Hematopoietic multipotent progenitor cell treated with erythropoietin and hydrocortisone succinate and interleukin-3 and kit ligand, for 17 days (in vitro differentiated cells): Measurements from ENCODE around the gene FAM89B.

Source experiments
- DNase-seq: peaks from one replicate; pipeline ENCODE4 v3.0.0-alpha.2; 2015; ENCODE audit warnings: low spot score

Gene FAM89B

DNA sequence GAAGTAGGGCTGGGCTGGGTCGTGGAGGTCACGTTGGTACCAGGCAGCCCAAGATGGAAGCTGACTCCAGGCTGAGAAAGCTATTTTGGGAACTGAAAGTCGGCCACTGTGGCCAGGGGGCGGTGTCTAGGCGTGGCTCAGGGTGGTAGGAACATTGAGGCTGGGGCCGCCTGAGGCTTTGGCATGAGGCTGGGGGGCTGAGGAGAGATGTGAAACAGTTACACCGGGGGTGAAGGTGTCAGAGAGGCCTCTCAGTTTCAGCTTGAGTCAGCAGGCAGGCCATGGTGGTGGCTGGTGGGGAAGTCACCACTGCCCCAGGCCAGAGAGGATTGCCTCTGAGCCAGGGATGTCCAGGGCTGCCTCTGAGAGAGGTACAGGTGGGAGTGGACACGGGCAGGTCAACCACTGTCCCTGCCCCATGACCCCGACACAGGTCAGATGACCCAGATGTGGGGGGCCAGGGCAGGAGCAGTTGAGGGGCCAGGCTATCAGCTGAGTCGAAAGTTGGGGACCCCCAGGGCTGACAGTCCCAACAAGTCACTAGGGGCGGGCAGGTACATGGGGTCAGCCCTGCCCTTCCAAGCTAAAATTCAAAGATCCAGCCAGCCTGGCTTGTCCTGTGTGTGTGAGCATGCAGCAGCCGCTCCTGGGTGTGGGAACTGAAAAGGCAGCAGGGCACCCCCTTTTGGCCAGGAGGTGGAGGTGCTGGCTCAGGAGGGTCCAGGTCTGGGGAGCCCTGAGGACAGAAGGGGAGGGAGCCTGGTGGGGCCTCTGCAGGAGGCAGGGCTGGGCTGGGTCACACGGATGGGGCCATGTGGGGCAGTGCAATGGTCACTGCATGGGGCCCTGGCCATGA is 16.1 kb downstream of the FAM89B start:
- peak; percentile 86 for DNase-seq

DNA sequence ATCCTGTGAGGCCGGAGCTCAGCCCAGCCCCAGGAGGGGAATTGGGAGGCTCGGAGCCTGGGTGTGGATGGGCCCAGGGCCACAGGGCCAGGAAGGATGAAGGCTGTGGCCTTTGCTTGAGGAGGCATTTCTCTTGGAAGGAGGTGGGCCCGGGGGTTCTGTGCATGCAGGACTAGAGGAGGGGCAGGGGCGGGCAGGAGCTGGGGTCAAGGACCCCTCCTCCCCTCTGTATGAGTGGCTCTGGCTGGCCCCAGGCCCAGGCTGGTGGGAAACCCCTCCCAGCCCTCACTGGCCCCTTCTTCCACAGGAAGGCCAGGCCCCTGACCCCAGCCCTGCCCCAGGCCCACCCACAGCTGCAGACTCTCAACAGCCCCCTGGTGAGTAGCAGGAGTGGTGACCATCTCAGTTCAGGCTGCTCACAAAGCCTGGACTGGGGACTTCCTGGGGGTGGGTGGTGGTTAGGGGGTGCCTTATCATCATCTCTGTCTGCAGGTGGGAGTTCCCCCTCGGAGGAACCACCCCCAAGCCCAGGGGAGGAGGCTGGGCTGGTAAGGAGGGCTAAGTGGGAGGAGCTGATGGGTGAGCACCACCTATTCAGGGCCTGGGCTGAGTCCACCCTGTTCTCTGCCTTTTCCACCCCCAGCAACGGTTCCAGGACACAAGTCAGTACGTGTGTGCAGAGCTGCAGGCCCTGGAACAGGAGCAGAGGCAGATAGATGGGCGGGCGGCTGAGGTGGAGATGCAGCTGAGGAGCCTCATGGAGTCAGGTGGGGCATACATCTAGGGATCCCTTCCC is 17.3 kb downstream of the FAM89B start:
- DNase-seq: peak; percentile 42

DNA sequence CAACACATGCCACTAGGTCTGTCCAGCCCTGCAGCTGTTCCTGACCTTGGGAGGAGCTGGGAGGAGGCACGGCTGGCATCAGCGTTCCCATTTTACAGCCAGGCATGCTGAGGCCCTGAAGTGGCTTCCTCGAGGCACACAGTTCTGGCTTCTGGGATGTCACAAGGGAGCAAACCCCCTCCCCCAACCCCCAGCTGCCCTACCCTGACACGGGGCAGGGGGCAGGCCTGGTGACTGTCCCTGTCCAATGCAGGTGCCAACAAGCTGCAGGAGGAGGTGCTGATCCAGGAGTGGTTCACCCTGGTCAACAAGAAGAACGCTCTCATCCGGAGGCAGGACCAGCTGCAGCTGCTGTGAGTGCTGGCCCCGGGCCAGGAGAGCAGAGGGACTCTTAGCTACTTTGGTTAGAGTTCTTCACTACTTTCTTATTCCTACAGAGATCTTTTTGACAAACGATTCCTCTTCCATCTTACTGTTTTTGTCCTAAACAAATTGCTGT is 18.0 kb downstream of the FAM89B start:
- DNase-seq: no peak

DNA sequence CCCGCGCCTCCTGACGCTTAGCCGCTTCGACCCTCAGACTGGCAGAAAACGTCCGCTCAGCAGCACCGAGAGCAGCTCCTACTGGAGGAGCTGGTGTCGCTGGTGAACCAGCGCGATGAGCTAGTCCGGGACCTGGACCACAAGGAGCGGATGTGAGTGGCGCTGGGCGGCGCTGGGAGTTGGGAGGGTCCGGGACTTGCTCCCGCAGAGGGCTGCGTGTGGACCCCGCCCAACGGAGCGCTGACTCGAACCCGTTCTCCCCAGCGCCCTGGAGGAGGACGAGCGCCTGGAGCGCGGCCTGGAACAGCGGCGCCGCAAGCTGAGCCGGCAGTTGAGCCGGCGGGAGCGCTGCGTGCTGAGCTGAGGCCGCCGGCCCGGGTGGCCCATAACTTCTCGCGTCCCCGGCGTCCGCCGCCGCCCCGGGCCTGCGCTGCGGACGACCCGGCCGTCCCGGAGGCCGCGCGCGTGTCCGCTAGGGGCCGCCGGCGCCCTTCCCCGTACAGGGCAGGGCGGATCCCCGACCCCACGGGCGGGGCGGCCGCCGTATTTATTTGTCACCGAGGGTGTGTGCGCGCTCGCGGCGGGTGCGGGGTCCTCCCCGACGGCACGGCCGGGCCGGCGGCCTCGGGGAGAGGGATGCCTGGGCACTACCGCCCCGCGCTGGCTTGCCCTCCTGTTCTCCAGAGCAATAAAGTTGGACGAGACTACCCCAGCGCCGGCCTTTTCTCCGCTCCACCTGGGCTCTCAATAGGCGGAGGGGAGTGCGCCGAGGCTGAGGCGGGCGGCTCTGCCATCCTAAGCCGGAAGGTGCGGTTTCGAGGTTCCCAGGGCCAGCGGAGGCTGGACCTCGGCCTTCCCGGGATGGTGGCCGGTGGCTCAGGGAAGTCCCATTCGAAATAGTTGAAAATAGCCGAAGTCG is 19.9 kb downstream of the FAM89B start:
- DNase-seq: no peak

DNA sequence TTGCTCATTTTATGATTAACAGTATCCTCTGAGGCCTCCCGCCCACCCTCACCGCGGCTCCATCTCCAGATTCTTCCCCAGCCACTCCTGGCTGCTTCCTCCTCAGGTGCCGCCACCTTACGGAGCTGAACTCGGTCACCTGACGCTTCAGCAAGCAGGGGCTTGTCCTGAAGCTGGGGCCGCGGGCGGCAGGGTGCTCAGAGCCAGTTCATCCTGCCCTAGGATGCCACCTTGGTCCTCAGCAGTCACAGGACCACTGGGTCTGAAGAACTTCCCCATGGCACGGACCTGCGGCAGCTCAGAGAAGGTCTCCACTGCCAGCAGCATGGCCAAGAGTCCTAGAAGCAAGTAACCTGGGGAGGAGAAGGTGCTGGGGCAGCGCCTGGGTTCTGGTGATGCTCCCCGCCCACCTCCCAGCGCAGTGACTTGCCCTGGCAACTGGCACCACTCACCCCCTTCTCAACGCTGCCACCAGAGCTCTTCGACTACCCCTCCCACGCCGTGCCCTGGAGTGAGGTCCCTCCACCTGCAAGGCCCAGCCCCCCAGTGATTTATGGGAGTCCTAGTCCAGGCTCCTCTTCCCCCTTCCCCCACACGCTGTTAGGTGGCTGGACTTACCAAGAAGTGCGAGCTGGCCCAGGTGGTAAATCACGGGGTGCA is 20.6 kb downstream of the FAM89B start:
- no peak for DNase-seq

DNA sequence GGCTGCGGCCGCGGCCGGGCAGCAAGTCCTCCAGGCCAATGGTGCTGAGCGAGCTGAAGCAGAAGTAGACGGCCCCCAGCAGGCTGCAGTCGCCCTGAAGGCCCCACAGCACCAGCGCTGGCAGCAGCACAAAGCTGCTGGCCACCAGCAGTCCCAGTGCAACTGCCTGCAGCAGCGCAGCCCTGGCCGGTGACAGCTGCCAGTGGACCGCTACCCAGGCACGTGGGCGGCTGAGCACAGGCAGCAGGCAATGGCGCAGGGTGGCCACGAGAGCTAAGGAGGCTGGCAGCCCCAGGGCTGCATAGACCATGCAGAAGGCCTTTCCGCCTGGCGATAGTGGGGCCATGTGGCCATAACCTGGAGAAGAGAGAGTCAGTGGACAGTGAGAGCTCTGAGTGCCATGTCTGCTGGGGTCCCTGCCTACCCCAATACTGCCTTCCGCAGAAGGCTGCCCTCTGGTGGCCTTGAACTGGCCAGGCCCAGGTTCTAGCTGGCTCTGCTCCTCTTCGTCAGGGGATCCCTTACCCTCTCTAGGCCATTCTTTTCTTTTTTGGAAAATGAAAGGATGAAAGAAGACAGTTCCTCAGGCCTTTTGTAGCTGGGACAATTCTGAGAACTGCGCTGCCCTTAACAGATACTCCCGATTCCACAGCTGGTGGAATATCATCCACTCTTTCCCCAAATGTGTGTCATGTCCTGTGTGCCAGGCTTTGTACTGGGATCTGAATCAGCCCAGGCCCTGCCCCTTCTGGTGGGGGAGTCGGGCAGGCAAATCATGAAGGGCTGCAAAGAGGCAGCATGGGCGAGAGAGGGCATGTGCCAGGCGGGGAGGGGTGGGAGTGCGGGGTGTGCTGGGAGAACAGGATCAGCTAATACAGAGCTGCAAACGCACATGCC is 21.4 kb downstream of the FAM89B start:
- peak; percentile 64 for DNase-seq

DNA sequence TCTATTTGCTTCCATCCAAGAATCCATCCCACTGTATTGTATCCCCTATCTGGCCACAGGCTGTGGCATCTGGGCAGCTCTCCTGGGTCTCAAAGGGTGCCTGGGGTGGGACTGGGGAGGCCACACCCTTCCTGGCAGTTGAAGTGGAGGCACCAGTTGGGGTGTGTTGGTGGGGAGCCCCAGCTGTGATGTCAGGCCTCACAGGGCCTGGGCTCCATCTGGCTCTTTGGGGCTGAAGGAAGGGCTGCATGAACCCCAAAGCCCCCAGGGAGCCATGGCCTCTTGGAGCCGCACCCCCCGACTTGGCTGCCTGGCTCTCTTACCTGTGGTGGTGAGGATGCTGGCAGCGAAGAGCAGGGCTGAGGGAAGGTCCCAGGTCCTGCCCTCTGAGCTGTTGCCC is 22.8 kb downstream of the FAM89B start:
- no peak for DNase-seq

DNA sequence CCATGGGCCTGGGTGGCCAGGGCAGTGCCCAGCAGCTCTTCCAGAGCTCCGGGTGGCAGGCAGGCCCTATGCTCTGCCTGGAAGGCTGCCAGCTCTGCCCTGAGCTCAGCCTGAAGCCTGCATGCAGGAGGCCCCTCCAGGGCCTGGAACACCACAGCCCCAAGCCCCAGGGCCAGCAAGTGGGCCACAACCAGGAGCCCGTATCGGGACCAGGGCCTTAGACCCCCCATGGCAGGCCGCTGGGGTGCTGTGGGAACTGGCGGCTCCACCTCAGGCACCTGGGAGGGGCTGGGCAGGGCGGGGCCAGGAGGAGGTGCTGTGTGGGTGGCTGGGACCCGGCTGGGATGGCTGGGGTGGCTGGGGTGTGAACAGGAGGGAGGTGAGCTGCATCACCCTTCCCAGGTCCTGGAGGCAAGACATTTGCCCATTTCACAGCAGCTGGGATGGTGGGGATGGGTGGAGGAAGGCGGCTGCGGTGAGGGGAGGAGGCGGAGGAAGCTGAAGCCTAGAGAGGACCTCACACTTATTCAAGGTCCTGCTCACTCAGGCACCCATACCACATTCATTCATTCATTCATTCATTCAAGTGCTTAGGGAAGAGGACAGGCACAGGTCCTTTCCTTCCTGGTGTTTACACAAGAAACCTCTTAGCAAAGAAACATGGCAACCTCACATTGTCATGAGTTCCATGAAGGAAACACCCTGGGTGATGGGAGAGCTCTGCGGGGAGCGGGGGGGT is 23.4 kb downstream of the FAM89B start, which contains the start of gene KCNK7:
Gene KCNK7, minus strand, starts transcription at position 258 of the 739 bp plus-strand sequence. Its CDS starts 28 bp downstream, at position 230.
- no peak for DNase-seq

DNA sequence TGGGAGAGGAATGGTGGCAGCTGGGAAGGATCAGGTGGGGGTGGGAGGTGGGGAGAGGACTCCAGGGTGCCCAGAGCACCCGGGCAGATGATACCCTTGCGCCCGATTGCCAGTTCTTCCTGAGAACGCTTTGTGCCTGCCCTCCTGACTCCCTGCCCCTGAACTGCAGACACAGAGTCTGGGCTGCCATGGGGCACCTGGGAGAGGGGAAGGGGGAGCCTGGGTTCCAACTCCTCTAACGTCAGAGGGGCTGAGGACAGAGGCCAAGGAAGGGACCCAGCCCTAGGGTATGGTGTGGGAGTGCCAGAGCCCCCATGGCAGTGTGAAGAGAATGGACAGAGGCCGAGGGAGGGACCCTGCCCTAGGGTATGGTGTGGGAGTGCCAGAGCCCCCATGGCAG is 24.2 kb downstream of the FAM89B start:
- DNase-seq: no peak

DNA sequence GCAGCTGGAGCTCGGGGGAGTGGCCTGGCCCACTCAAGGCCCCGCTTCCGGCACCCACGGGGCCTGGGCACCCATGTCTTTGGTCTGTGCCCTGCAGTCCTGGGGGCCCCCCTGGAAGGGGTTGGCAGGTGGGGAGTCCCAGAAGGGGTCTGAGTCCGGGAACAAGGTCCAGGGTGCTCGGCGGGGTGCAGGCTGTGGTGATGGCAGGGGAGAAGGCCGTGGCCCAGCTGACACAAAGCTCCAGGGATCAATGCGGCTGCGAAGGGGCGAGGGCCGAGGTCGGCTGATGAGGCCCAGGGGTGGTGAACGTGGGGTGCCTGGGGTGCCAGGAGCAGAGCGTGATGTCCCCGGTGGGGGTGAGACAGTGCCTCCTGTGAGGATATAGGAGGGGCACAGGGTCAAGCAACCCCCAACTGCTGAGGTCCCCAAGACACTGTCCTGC is 25.9 kb downstream of the FAM89B start:
- DNase-seq: no peak

DNA sequence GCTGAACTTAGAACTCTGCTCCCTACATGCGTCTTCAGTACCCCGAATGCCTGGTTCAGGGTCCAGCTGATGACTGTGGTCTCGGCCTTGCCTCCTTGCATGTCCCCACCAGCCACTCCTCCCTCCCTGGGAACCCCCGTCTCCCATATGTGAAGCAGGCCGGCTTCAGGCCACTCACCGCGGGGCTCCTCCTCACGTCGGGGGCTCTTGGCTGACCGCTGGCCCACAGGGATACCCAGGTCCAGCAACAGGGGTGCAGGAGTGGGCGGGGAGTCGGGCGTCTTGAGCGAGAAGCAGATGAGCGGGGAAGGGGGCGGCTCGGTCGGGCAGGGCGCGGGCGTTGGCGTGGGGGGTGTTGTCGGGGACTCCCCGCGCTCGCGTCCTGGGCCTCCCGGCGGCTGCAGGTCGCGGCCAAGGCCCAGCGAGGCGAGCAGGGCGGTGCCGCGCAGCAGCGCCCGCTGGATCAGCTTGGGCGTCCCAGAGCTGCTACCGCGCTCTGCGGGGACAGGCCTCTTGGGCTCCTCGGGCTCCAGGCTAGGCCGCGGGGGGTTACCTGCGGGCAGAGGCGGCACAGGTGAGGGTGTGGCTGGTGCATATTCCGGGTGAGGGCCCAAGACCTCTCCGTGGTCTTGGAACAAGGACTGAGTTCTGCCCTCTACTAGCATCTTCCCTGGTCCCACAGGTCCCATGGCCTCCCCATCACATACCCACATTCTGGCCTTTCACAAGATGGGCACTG is 27.0 kb downstream of the FAM89B start:
- DNase-seq: no peak

DNA sequence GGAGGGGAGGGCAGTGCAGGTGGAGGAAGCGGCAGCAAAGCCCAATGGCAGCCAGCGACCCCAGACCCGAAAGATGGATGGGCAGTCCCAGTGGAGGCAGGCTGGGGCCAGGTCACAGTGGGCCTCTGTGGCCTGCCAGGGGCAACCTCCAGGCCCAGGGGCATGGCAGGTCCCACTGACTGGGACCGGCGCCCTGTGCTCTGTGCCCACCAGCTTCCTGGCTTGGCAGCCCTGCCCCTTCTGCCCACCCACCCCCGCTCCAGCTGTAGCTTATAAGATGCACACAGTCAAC is 27.6 kb downstream of the FAM89B start:
- no peak for DNase-seq

DNA sequence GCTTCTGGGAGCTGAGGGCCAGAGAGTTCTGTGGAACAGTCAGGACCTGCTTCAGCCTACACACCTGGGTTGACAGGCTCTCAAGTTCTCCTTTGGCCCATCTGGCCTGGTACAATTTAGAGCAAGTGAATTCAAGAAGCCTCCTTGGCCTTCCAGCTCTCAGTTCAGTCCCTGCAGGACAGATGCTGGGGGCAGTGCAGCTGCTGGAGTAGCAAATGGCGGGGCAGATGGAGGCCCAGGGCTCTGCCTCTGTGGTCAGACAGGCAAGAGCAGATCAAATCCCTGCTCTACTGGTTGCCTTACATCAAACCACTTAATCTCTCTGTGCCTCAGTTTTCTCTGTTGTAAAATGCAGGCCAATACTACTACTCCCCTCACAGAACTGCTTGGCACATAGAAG is 31.9 kb downstream of the FAM89B start:
- no peak for DNase-seq

DNA sequence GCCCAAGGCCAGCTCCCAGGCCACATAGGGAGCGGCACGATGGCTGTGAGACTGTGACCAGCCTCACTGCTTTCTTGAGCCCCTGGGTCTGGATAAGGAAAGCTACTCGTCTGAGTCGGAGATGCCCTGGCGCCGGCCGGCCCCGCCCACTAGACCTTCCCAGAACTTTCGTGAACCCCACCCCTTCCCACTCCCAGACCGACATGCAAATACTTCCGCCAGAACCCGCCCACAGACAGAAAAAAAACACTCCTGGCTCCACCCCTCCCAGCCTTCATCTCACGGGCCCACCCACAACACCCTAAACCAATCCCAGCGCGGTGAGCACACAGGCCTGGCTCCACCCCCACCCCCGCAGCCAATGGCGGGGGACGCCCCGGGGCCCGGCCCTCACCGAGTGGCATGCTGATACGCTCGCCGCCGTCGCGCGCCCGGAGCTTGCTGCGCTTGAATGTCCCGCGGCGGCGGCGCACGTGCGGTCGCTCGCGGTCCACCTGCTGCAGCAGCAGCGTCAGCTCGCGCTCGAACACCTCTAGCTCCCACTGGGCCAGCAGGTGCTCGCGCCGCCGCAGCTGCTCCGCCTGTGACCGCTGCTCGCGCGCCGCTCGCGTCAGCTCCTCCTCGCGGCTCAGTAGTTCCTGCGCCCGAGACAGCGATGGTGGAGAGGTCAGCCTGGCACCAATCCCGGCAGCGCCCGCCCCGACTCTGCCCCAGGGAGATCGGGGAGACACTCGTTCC is 34.7 kb downstream of the FAM89B start:
- DNase-seq: no peak

DNA sequence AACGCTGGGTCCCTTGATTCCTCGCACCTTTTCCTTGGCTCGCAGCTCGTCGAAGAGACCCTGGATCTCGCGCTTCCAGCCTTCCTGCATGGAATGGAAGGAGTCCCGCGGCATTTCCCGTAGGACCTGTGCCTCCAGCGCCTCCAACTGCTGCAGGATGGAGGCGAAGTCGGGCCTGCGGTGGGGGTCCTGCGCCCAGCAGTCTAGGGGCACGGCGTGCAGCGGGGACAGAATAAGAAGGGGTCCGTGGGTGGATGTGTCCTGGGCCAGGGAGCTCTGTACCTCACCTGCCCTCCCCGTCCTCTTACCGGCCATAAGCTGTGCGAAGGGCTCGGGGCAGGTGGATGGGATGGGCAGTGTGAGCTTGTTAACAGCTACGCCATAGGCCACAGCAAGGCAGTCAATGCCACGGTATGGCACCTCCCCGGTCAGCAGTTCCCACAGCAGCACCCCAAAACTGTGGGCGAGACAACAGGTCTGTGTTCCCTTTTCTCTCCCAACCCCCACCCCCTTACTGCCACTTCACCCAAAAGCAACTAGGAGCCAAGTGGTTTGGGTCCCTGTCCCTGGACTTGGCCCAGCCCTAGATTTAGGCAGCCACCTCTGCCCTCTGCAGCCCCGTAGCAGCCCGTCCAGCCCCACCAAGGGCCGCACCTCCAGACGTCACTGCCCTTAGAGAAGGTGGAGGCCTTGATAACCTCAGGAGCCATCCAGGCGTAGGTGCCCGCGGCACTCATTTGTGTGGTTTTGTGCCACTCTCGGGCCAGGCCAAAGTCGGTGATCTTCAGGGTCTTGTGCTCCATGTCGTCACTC is 35.5 kb downstream of the FAM89B start:
- no peak for DNase-seq

DNA sequence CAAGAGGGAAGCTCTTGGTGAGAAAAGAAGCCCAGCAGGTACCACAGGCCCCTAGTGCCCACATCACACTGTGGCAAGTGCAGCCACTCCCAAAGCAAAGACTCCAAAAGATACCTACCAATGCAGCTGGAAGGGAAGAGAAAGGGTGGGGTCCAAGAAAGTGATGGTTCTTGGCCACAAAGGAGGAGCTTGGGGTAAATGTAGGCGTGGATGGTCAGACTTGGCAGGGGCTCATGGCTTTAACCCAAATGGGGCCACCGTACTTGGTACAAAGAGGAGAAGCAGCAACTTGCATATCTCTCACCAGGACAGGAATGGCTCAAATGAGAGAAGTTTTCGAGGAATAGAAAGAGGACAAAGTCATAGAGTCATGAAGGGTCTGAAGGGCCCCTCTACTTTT is 36.9 kb downstream of the FAM89B start:
- DNase-seq: no peak

DNA sequence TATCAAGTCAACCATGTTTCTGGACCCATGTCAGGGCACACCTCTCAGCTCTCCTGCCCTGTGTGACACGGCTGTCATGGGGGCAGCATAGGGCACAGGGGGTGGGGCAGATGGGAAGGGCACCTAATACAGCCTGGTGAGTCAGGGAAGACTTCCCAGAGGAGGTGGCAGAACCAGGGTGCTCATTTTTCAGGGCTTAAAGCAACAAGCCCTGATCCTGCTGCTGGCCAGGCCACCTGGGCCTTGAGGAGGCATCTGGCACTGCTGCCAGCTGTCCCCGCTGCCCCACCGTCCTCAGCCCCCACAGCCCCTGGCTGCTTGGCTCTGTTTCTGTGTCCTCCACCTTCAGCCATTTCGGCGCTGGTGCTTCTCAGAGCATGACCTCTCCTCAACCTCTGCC is 37.3 kb downstream of the FAM89B start:
- DNase-seq: peak; percentile 74
